ENCODE results near the gene JMY. TPM values are rescaled to one million over a fixed set of nuclear protein-coding genes. Genes with fewer than 3 reads are reported as not detected.

The JMY gene
- total RNA-seq, 1 donor from 2014 or later, result 11.8 TPM

GRCh38 chr5:79205965-79206364, 30.0 kb upstream of the JMY start:
- no peaks in the 10 kb centered on the region for H3K27me3 ChIP-seq (ENCODE audit: low read depth)
- intact Hi-C loops (cut with micrococcal nuclease), result no loop called here
- no peaks in the 10 kb centered on the region for H3K9me3 ChIP-seq (replicated peaks)
- TF ChIP-seq, protein P1, sequence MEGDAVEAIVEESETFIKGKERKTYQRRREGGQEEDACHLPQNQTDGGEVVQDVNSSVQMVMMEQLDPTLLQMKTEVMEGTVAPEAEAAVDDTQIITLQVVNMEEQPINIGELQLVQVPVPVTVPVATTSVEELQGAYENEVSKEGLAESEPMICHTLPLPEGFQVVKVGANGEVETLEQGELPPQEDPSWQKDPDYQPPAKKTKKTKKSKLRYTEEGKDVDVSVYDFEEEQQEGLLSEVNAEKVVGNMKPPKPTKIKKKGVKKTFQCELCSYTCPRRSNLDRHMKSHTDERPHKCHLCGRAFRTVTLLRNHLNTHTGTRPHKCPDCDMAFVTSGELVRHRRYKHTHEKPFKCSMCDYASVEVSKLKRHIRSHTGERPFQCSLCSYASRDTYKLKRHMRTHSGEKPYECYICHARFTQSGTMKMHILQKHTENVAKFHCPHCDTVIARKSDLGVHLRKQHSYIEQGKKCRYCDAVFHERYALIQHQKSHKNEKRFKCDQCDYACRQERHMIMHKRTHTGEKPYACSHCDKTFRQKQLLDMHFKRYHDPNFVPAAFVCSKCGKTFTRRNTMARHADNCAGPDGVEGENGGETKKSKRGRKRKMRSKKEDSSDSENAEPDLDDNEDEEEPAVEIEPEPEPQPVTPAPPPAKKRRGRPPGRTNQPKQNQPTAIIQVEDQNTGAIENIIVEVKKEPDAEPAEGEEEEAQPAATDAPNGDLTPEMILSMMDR (IDR thresholded peaks at IDR 0.05; ENCODE audit: borderline replicate concordance), result no peak
- H3K36me3 ChIP-seq, result no peaks in the 10 kb centered on the region
- H3K27ac ChIP-seq (replicated peaks), result no peak overlapping the region
- no peak for DNase-seq
- H3K4me3 ChIP-seq, result no peak overlapping the region
- H3K4me1 ChIP-seq, result no peaks in the 10 kb centered on the region

GRCh38 chr5:79206541-79206940, 29.4 kb upstream of the JMY start:
- Histone ChIP-seq H3K4me1 (no peaks in the 10 kb centered on the region), H3K4me3 (no peak overlapping the region), H3K27ac (replicated peaks) (no peak overlapping the region), H3K27me3 (ENCODE audit: low read depth) (no peaks in the 10 kb centered on the region), H3K36me3 (no peaks in the 10 kb centered on the region), H3K9me3 (replicated peaks) (no peaks in the 10 kb centered on the region)
- intact Hi-C loops (cut with micrococcal nuclease), result no loop called here
- DNase-seq, result no peak
- TF ChIP-seq, protein P1 (IDR thresholded peaks at IDR 0.05; ENCODE audit: borderline replicate concordance), result no peak

- Histone ChIP-seq H3K4me3 (no peak overlapping the region), H3K9me3 (replicated peaks) (no peaks in the 10 kb centered on the region), H3K4me1 (no peaks in the 10 kb centered on the region), H3K36me3 (no peaks in the 10 kb centered on the region), H3K27me3 (ENCODE audit: low read depth) (no peaks in the 10 kb centered on the region), H3K27ac (replicated peaks) (no peak overlapping the region)
- TF ChIP-seq, protein P1 (IDR thresholded peaks at IDR 0.05; ENCODE audit: borderline replicate concordance), result no peak
- intact Hi-C loops (cut with micrococcal nuclease), result no loop called here
- DNase-seq, result no peak
Observed at GRCh38 chr5:79209505-79209904, 26.4 kb upstream of the JMY start.

DNA sequence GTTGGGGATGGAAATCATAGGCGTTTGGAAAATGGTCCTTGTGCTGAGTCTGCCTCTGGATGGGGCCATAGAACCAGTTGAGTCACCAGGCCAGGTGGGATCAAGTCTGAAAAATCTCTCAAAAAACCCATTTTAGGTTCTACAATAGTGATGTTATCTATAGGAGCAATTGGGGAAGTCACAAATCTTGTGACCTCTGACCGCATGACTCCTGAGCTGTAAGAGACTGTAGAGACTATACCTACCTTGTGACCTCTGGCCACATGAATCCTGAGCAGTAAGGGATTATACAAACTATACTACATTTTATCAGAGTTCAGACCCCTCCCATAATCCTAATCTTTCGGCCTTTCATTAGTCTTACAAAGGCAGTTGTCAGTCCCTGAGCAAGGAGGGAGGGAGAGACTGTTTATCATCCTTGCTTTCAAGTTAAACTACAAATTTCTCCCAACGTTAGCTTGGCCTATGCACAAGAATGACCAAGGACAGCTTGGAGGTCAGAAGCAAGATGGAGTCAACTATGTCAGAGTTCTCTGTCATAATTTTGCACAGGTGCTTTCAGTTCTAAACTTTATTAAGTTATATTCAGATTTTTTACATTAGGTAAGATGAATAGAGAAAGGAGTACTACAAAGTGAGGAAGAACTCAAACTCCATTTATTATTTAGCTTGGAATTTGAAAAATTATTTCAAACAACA, 11.5 kb upstream of the JMY start:
- Histone ChIP-seq H3K9me3 (replicated peaks) (no peaks in the 10 kb centered on the region), H3K36me3 (no peaks in the 10 kb centered on the region), H3K4me1 (no peaks in the 10 kb centered on the region), H3K27ac (replicated peaks) (no peak overlapping the region), H3K27me3 (ENCODE audit: low read depth) (no peaks in the 10 kb centered on the region), H3K4me3 (no peak overlapping the region)
- intact Hi-C loops (cut with micrococcal nuclease), result no loop called here
- no peak for DNase-seq
- TF ChIP-seq, protein P1 (IDR thresholded peaks at IDR 0.05; ENCODE audit: borderline replicate concordance), result no peak

DNA sequence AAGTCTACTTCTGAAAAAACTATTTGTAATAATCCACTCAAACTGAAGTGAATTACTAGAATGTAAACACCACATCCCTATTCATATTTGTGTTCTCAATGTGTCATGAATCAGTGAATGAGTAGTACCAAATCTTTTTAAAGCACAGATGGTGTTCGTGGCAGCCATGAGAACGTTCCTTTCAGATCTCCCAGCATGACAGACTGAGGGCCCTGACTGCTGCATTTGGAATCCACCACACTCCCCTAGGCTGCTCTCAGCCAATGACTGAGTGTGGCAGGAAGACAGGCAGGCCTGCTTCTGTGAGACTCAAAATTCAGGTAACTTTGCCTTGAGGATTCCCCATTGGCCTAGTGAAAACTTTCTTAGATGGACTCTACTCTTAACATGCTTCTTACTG, 10.9 kb upstream of the JMY start:
- no peaks in the 10 kb centered on the region for H3K36me3 ChIP-seq
- no peak overlapping the region for H3K27ac ChIP-seq (replicated peaks)
- H3K4me3 ChIP-seq, result no peak overlapping the region
- no peaks in the 10 kb centered on the region for H3K4me1 ChIP-seq
- TF ChIP-seq, protein P1 (IDR thresholded peaks at IDR 0.05; ENCODE audit: borderline replicate concordance), result no peak
- intact Hi-C loops (cut with micrococcal nuclease), result no loop called here
- DNase-seq, result no peak
- H3K9me3 ChIP-seq (replicated peaks), result no peaks in the 10 kb centered on the region
- no peaks in the 10 kb centered on the region for H3K27me3 ChIP-seq (ENCODE audit: low read depth)

All from left ventricle myocardium inferior (tissue), 1 donor.